Liver (tissue), 9 donors: Measurements from ENCODE around the gene DHRS2. TPM values are rescaled to one million over a fixed set of nuclear protein-coding genes. Genes with fewer than 3 reads are reported as not detected.
"Not testable (repeated sequence)": the region's sequence is repeated elsewhere in the genome, so short reads cannot be mapped to it uniquely, and the experiment has no call there.

Experiments used
- DNase-seq: peaks from one replicate; pipeline ENCODE4 v3.0.0-alpha.2; 2017; ENCODE audit warnings: low spot score
- H3K27ac ChIP-seq, 2 donors: one replicate each; pipeline ENCODE4 v1.7.0; 2013; ENCODE audit warnings: inconsistent platforms in 2 of 2, low read length in 2 of 2, control low read depth in 1 of 2, low read depth in 1 of 2, mild to moderate bottlenecking in 1 of 2
- H3K27me3 ChIP-seq, 4 donors: one replicate each; pipeline versions ENCODE4 v1.6.1 to v1.7.0; 2013; ENCODE audit warnings: low read length in 3 of 4, inconsistent platforms in 1 of 4, mild to moderate bottlenecking in 1 of 4, moderate library complexity in 1 of 4; ENCODE audit not compliant: control insufficient read depth in 4 of 4, insufficient read depth in 4 of 4
- H3K36me3 ChIP-seq, 4 donors: one replicate each; pipeline versions ENCODE4 v1.6.1 to v1.7.0; 2013; ENCODE audit warnings: low read length in 3 of 4, mild to moderate bottlenecking in 3 of 4, low read depth in 1 of 4, moderate library complexity in 1 of 4; ENCODE audit not compliant: control insufficient read depth in 4 of 4, insufficient read depth in 3 of 4
- H3K4me1 ChIP-seq, 4 donors: one replicate each; pipeline versions ENCODE4 v1.6.1 to v1.7.0; 2013; ENCODE audit warnings: low read length in 3 of 4, mild to moderate bottlenecking in 3 of 4, moderate library complexity in 1 of 4; ENCODE audit not compliant: control insufficient read depth in 4 of 4, insufficient read depth in 4 of 4
- H3K4me3 ChIP-seq, 3 donors: one replicate each; pipeline versions ENCODE4 v1.6.1 to v1.7.0; 2013; ENCODE audit warnings: low read length in 3 of 3, control low read depth in 1 of 3, low read depth in 1 of 3, mild to moderate bottlenecking in 1 of 3
- H3K9ac ChIP-seq, 2 donors: one replicate each; pipeline ENCODE4 v1.7.0; 2013; ENCODE audit warnings: low read length in 2 of 2, mild to moderate bottlenecking in 2 of 2, moderate library complexity in 2 of 2, control low read depth in 1 of 2, low read depth in 1 of 2
- H3K9me3 ChIP-seq, 4 donors: one replicate each; pipeline versions ENCODE4 v1.6.1 to v1.7.0; 2013; ENCODE audit warnings: low read length in 3 of 4; ENCODE audit not compliant: control insufficient read depth in 4 of 4
- CTCF ChIP-seq: fragments of 150-350 bp; IDR thresholded peaks from 2 replicates; pipeline ENCODE4 v1.5.1; 2017; ENCODE audit warnings: improper control_type of control experiment, low read depth, low read length; ENCODE audit not compliant: missing input control
- FOXA1 ChIP-seq: IDR thresholded peaks from 2 replicates; pipeline ENCODE4 v1.6.1; 2016; ENCODE audit warnings: antibody characterized with exemption
- FOXA2 ChIP-seq: IDR thresholded peaks from 2 replicates; pipeline ENCODE4 v1.6.1; 2016; ENCODE audit warnings: antibody characterized with exemption
- HNF4A ChIP-seq, 2 donors: conservative IDR thresholded peaks; 2 replicates each; pipeline ENCODE4 v1.6.1; 2016; ENCODE audit warnings: antibody characterized with exemption in 2 of 2, mild to moderate bottlenecking in 2 of 2
- HNF4G ChIP-seq: IDR thresholded peaks from 2 replicates; pipeline ENCODE4 v1.6.1; 2016; ENCODE audit warnings: antibody characterized with exemption
- NR2F2 ChIP-seq: IDR thresholded peaks from 2 replicates; pipeline ENCODE4 v1.6.1; 2016; ENCODE audit warnings: antibody characterized with exemption
- RXRA ChIP-seq, 2 donors: IDR thresholded peaks; 2 replicates each; pipeline ENCODE4 v1.6.1; 2017 to 2018; ENCODE audit warnings: antibody characterized with exemption in 2 of 2, mild to moderate bottlenecking in 1 of 2
- TAF1 ChIP-seq: conservative IDR thresholded peaks from 2 replicates; pipeline ENCODE4 v1.6.1; 2016; ENCODE audit warnings: antibody characterized with exemption, mild to moderate bottlenecking
- YY1 ChIP-seq: IDR thresholded peaks from 2 replicates; pipeline ENCODE4 v1.6.1; 2016; ENCODE audit warnings: antibody characterized with exemption, mild to moderate bottlenecking
- WGBS: extraction: QIAGEN DNeasy Blood & Tissue Kit; methylation state at CpG from one replicate; pipeline ENCODE4 v1.1.7; 2013; 5-methylcytosine and 5-hydroxymethylcytosine counted together
- polyA plus RNA-seq, 2 donors: library from polyadenylated mRNA; stranded (reverse) in 1 of 2; unstranded in 1 of 2; fragments of 200-250 nt in 1 of 2; fragments of >200 nt in 1 of 2; fragmentation: Nextera tagmentation in 1 of 2; extraction: Ambion mirVana in 1 of 2; gene quantifications; one replicate each; pipeline versions ENCODE4 v1.2.1 to v1.2.3, GENCODE V29; 2013 to 2015
- total RNA-seq, 2 donors: library from RNA; depleted of rRNA; stranded (reverse); fragments of >200 nt; gene quantifications; one replicate each; pipeline ENCODE4 v1.2.3, GENCODE V29; 2014
- TF ChIP-seq, protein P1 (sequence below): IDR thresholded peaks from 2 replicates; pipeline ENCODE4 v1.6.1; 2016; ENCODE audit warnings: antibody characterized with exemption
- TF ChIP-seq, protein P2 (sequence below): IDR thresholded peaks from 2 replicates; pipeline ENCODE4 v1.6.1; 2016; ENCODE audit warnings: antibody characterized with exemption, mild to moderate bottlenecking
- donor health status: healthy.
- donor health status: healthy.
- donor health status: healthy.
- donor health status: healthy.
- donor health status: healthy.

The DHRS2 gene
- total and polyA plus RNA-seq, 4 donors, result 0.33 to 1.0 (median 0.62) TPM

GRCh38 chr14:23589606-23590005, 46.6 kb upstream of the DHRS2 start:
- no peak overlapping the region for H3K4me3 ChIP-seq
- no peaks in the 10 kb centered on the region for H3K27me3 ChIP-seq
- H3K27ac ChIP-seq, result no peak overlapping the region
- DNase-seq, result no peak
- H3K9ac ChIP-seq, result no peak overlapping the region
- 88% methylated on average over 2 of the region's 2 CpGs for WGBS
- H3K36me3 ChIP-seq, result no peaks in the 10 kb centered on the region
- peaks cover 0 to 11% (median 5%) of the 10 kb centered on the region in 4 donors for H3K4me1 ChIP-seq
- TF ChIP-seq NR2F2 (no peak), RXRA (IDR thresholded peaks at IDR 0.05) (no peak), CTCF (no peak), TAF1 (no peak), FOXA2 (no peak), HNF4G (no peak), FOXA1 (no peak)
- TF ChIP-seq, protein P1, sequence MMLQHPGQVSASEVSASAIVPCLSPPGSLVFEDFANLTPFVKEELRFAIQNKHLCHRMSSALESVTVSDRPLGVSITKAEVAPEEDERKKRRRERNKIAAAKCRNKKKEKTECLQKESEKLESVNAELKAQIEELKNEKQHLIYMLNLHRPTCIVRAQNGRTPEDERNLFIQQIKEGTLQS, result no peak
- TF ChIP-seq, protein P2, sequence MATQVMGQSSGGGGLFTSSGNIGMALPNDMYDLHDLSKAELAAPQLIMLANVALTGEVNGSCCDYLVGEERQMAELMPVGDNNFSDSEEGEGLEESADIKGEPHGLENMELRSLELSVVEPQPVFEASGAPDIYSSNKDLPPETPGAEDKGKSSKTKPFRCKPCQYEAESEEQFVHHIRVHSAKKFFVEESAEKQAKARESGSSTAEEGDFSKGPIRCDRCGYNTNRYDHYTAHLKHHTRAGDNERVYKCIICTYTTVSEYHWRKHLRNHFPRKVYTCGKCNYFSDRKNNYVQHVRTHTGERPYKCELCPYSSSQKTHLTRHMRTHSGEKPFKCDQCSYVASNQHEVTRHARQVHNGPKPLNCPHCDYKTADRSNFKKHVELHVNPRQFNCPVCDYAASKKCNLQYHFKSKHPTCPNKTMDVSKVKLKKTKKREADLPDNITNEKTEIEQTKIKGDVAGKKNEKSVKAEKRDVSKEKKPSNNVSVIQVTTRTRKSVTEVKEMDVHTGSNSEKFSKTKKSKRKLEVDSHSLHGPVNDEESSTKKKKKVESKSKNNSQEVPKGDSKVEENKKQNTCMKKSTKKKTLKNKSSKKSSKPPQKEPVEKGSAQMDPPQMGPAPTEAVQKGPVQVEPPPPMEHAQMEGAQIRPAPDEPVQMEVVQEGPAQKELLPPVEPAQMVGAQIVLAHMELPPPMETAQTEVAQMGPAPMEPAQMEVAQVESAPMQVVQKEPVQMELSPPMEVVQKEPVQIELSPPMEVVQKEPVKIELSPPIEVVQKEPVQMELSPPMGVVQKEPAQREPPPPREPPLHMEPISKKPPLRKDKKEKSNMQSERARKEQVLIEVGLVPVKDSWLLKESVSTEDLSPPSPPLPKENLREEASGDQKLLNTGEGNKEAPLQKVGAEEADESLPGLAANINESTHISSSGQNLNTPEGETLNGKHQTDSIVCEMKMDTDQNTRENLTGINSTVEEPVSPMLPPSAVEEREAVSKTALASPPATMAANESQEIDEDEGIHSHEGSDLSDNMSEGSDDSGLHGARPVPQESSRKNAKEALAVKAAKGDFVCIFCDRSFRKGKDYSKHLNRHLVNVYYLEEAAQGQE, result no peak
- no peaks in the 10 kb centered on the region for H3K9me3 ChIP-seq

- 93% methylated on average over 4 of the region's 4 CpGs for WGBS
Observed at GRCh38 chr14:23590198-23590597, 46.0 kb upstream of the DHRS2 start.

DNA sequence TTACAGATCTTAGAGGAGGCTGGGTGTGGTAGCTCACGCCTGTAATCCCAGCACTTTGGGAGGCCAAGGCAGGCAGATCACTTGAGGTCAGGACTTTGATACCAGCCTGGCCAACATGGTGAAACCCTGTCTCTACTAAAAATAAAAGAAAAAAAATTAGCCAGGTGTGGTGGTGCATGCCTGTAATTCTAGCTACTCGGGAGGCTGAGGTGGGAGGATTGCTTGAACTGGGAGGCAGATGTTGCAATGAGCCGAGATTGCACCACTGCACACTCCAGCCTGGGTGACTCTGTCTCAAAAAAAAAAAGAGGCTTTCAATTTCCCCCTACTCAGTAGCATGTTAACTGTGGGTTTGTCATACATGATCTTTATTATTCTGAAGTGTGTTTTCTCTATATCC, 42.0 kb upstream of the DHRS2 start:
- DNase-seq, H3K4me3 ChIP-seq, H3K9me3 ChIP-seq, H3K27me3 ChIP-seq, H3K9ac ChIP-seq, H3K36me3 ChIP-seq, H3K4me1 ChIP-seq, H3K27ac ChIP-seq: not testable (repeated sequence)
- 84% methylated on average over 3 of the region's 3 CpGs for WGBS

More at GRCh38 chr14:23590198-23590597, 46.0 kb upstream of the DHRS2 start:
- H3K9ac ChIP-seq, result no peak overlapping the region
- no peak for TF ChIP-seq YY1
- no peak for TF ChIP-seq FOXA1
- TF ChIP-seq FOXA2, result no peak
- no peak for TF ChIP-seq HNF4A (conservative IDR thresholded peaks at IDR 0.05)
- H3K9me3 ChIP-seq, result no peaks in the 10 kb centered on the region
- no peak overlapping the region for H3K27ac ChIP-seq
- no peak for DNase-seq
- no peak overlapping the region for H3K4me3 ChIP-seq
- H3K27me3 ChIP-seq, result no peaks in the 10 kb centered on the region
- no peaks in the 10 kb centered on the region for H3K36me3 ChIP-seq
- peaks cover 0 to 11% (median 5%) of the 10 kb centered on the region in 4 donors for H3K4me1 ChIP-seq
